ENCODE measurements around the gene BMP5.

DNA sequence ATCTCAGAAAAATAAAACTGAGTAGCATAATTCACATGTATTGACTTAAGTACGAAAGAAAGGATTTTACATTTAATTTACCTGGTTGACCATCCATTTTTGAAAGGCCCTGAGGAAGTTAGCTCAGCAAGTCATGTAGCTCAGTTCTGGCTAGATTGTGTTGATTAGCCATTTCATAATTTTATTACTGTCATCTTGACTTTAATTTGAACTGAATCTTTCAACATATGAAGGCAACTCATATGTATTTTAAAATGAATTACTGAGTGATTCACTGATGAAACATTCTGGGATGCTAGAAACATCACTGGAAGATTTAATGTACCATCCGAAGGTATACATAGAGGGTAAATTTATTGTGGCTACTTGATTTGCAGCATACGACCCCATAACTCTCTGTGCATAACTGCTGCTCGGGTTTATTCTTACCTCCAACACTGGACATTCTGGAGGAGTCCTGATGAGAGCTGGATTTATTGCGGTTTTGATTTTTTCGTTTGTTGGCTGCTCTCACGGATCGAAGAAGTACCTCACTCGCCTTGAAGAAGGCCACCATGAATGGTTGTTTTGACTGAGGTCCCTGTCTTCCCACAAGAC lies 101.7 kb downstream of the BMP5 start:
- no peak for TF ChIP-seq CTCF (IDR thresholded peaks at IDR 0.05; ENCODE audit: low read depth, low read length, poor library complexity, severe bottlenecking)
- TF ChIP-seq EZH2phosphoT487 (IDR thresholded peaks at IDR 0.05; ENCODE audit: borderline replicate concordance, low read length), result no peak
